ENCODE data around the gene NHERF1.

The NHERF1 gene

DNA sequence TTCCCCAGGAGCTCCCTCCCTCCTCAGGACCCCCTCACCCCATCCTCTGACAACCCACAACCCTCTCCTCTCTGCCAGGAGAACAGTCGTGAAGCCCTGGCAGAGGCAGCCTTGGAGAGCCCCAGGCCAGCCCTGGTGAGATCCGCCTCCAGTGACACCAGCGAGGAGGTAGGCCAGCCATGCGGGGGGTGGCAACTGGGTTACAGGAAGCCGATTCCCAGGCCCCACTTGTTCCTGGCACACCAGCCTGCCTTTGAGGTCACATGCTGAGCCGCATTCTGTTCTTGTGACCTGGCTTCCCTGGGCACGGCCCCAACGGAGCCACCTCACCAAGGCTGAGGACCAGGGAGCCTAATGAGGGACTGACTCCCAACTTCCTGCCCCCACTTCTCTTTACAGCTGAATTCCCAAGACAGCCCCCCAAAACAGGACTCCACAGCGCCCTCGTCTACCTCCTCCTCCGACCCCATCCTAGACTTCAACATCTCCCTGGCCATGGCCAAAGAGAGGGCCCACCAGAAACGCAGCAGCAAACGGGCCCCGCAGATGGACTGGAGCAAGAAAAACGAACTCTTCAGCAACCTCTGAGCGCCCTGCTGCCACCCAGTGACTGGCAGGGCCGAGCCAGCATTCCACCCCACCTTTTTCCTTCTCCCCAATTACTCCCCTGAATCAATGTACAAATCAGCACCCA, 19.8 kb downstream of the NHERF1 start:
- TF ChIP-seq, protein P1, sequence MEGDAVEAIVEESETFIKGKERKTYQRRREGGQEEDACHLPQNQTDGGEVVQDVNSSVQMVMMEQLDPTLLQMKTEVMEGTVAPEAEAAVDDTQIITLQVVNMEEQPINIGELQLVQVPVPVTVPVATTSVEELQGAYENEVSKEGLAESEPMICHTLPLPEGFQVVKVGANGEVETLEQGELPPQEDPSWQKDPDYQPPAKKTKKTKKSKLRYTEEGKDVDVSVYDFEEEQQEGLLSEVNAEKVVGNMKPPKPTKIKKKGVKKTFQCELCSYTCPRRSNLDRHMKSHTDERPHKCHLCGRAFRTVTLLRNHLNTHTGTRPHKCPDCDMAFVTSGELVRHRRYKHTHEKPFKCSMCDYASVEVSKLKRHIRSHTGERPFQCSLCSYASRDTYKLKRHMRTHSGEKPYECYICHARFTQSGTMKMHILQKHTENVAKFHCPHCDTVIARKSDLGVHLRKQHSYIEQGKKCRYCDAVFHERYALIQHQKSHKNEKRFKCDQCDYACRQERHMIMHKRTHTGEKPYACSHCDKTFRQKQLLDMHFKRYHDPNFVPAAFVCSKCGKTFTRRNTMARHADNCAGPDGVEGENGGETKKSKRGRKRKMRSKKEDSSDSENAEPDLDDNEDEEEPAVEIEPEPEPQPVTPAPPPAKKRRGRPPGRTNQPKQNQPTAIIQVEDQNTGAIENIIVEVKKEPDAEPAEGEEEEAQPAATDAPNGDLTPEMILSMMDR (IDR thresholded peaks at IDR 0.05; ENCODE audit: insufficient read depth, low read length, poor library complexity, severe bottlenecking), result no peak
- no peak for TF ChIP-seq EZH2phosphoT487 (conservative IDR thresholded peaks at IDR 0.05; ENCODE audit: low read length)
- H3K36me3 ChIP-seq (ENCODE audit: low read length), result no peaks in the 10 kb centered on the region
- no peaks in the 10 kb centered on the region for H3K9me3 ChIP-seq (ENCODE audit: insufficient read depth, low read length)
- H3K79me2 ChIP-seq (ENCODE audit: insufficient read depth, low read length), result no peaks in the 10 kb centered on the region
- no peak overlapping the region for H2AFZ ChIP-seq (ENCODE audit: low read depth, low read length, severe bottlenecking)
- no peaks in the 10 kb centered on the region for H3K9me2 ChIP-seq (replicated peaks; ENCODE audit: insufficient read depth, low read length)
- no peak overlapping the region for H3K4me2 ChIP-seq (ENCODE audit: low read depth, low read length, poor library complexity, severe bottlenecking)
- no peak overlapping the region for H3K27ac ChIP-seq (ENCODE audit: low read depth, low read length)
- no peaks in the 10 kb centered on the region for H4K20me1 ChIP-seq (ENCODE audit: low read depth, low read length)
- 0 out of 2 replicates have a peak, but pooled peaks cover 4% of the 10 kb centered on the region for H3F3A ChIP-seq (ENCODE audit: insufficient read depth)
- H3K27me3 ChIP-seq (ENCODE audit: low read length), result no peaks in the 10 kb centered on the region
- no peak overlapping the region for H3K9ac ChIP-seq (ENCODE audit: low read length)
- H3K4me3 ChIP-seq (ENCODE audit: insufficient read depth, low read length, poor library complexity, severe bottlenecking), result no peak overlapping the region

DNA sequence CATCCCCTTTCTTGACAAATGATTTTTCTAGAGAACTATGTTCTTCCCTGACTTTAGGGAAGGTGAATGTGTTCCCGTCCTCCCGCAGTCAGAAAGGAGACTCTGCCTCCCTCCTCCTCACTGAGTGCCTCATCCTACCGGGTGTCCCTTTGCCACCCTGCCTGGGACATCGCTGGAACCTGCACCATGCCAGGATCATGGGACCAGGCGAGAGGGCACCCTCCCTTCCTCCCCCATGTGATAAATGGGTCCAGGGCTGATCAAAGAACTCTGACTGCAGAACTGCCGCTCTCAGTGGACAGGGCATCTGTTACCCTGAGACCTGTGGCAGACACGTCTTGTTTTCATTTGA, 20.3 kb downstream of the NHERF1 start:
- no peaks in the 10 kb centered on the region for H4K20me1 ChIP-seq (ENCODE audit: low read depth, low read length)
- no peaks in the 10 kb centered on the region for H3K36me3 ChIP-seq (ENCODE audit: low read length)
- no peak overlapping the region for H3K4me3 ChIP-seq (ENCODE audit: insufficient read depth, low read length, poor library complexity, severe bottlenecking)
- no peaks in the 10 kb centered on the region for H3K27me3 ChIP-seq (ENCODE audit: low read length)
- H3K4me2 ChIP-seq (ENCODE audit: low read depth, low read length, poor library complexity, severe bottlenecking), result no peak overlapping the region
- H3K9ac ChIP-seq (ENCODE audit: low read length), result no peak overlapping the region
- H2AFZ ChIP-seq (ENCODE audit: low read depth, low read length, severe bottlenecking), result no peak overlapping the region
- no peak overlapping the region for H3K27ac ChIP-seq (ENCODE audit: low read depth, low read length)
- H3F3A ChIP-seq (ENCODE audit: insufficient read depth), result 0 out of 2 replicates have a peak, but pooled peaks cover 4% of the 10 kb centered on the region
- no peaks in the 10 kb centered on the region for H3K9me2 ChIP-seq (replicated peaks; ENCODE audit: insufficient read depth, low read length)
- H3K9me3 ChIP-seq (ENCODE audit: insufficient read depth, low read length), result no peaks in the 10 kb centered on the region
- H3K79me2 ChIP-seq (ENCODE audit: insufficient read depth, low read length), result no peaks in the 10 kb centered on the region
- TF ChIP-seq EZH2phosphoT487 (conservative IDR thresholded peaks at IDR 0.05; ENCODE audit: low read length), result no peak
- TF ChIP-seq, protein P1 (IDR thresholded peaks at IDR 0.05; ENCODE audit: insufficient read depth, low read length, poor library complexity, severe bottlenecking), result no peak

DNA sequence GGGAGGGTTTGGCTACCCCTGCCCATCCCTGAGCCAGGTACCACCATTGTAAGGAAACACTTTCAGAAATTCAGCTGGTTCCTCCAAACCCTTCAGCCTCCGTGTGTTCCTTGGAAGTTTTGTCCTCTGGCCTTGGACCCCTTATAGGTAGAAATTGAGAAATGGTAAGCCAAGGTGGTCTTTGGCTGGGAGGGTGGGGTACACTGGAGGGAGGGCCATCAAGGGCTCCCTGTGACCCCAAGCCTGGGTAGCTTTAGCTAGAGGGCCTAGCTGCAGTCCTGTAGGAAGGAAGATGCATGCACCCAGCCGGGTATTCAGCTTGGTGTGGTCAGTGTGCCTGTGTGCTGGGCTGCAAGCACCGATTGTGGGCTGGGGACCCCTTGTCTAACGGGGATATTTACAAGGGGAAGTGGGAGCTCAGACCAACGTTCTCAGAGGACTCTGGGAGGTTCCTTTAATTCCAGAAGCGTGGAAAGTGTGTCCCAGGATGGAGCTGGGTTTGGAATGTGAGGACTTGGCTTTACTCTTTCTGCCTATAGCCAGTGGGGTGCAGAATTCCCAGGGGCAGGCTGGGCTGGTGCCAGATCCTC, 20.9 kb downstream of the NHERF1 start:
- H3K27ac ChIP-seq (ENCODE audit: low read depth, low read length), result no peak overlapping the region

More for the DNA sequence above, 20.9 kb downstream of the NHERF1 start:
- H3K9me3 ChIP-seq (ENCODE audit: insufficient read depth, low read length), result no peaks in the 10 kb centered on the region
- no peaks in the 10 kb centered on the region for H3K9me2 ChIP-seq (replicated peaks; ENCODE audit: insufficient read depth, low read length)
- TF ChIP-seq, protein P1 (IDR thresholded peaks at IDR 0.05; ENCODE audit: insufficient read depth, low read length, poor library complexity, severe bottlenecking), result no peak
- TF ChIP-seq EZH2phosphoT487 (conservative IDR thresholded peaks at IDR 0.05; ENCODE audit: low read length), result no peak
- no peak overlapping the region for H3K4me3 ChIP-seq (ENCODE audit: insufficient read depth, low read length, poor library complexity, severe bottlenecking)
- no peaks in the 10 kb centered on the region for H3K79me2 ChIP-seq (ENCODE audit: insufficient read depth, low read length)
- H3F3A ChIP-seq (ENCODE audit: insufficient read depth), result 0 out of 2 replicates have a peak, but pooled peaks cover 4% of the 10 kb centered on the region
- H4K20me1 ChIP-seq (ENCODE audit: low read depth, low read length), result no peaks in the 10 kb centered on the region
- H3K27me3 ChIP-seq (ENCODE audit: low read length), result no peaks in the 10 kb centered on the region
- H3K4me2 ChIP-seq (ENCODE audit: low read depth, low read length, poor library complexity, severe bottlenecking), result no peak overlapping the region
- no peak overlapping the region for H3K9ac ChIP-seq (ENCODE audit: low read length)
- no peaks in the 10 kb centered on the region for H3K36me3 ChIP-seq (ENCODE audit: low read length)
- H2AFZ ChIP-seq (ENCODE audit: low read depth, low read length, severe bottlenecking), result no peak overlapping the region
